ENCODE data around the gene MUSK. TPM values are rescaled to one million over a fixed set of nuclear protein-coding genes. Genes with fewer than 3 reads are reported as not detected.
A peak's percentile ranks its signal among the peaks of the same experiment; 100 is the strongest.

The MUSK gene
- total and polyA plus RNA-seq, 2 experiments from 2014 or later: not detected

DNA sequence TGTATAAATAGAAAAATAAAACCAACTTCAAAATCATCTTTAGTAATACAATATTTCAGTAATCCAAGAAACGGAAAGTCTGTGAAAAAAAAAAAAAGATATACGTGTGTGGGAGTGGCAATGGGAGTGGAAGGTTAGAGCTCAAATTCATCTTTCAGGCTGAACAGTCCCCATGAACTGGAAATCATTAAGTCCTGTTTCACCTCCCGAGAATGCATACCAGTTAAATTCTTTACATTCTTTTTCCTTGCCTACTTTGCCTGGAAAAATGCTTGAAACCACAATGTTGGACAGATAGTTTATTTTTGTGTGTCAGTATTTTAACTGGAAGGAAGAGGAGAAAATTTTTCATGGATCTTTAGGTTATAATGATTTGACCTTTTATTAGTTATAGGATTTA, 166.8 kb downstream of the MUSK start:
- no peak overlapping the region for H3K4me2 ChIP-seq
- DNase-seq (ENCODE audit: low spot score) (peak; percentile 25), ATAC-seq (no peak)
- H3F3A ChIP-seq (replicated peaks; ENCODE audit: low read depth): no peaks in the 10 kb centered on the region
- H3K79me2 ChIP-seq (replicated peaks; ENCODE audit: insufficient read depth): no peaks in the 10 kb centered on the region
- no peak overlapping the region for H3K4me3 Mint-ChIP-seq
- H3K27me3 ChIP-seq (ENCODE audit: insufficient read depth): no peaks in the 10 kb centered on the region
- H3K4me1 ChIP-seq (ENCODE audit: insufficient read depth): peaks cover 7% of the 10 kb centered on the region; the same call in 1 of the 2 replicates
- peaks cover 5% of the 10 kb centered on the region for H3K27me3 Mint-ChIP-seq (ENCODE audit: insufficient read depth, low read depth, poor library complexity)
- peaks cover 5% of the 10 kb centered on the region; the same call in 2 of the 3 replicates for H3K4me1 Mint-ChIP-seq
- H3K27ac Mint-ChIP-seq: peak overlapping the region; percentile 23; the same call in 1 of the 2 replicates
- no peak overlapping the region for H3K4me3 ChIP-seq
- H4K20me1 ChIP-seq (replicated peaks; ENCODE audit: insufficient read depth): no peaks in the 10 kb centered on the region
- H3K9me2 ChIP-seq (ENCODE audit: insufficient read depth): peaks cover 3% of the 10 kb centered on the region
- no peak overlapping the region for H3K27ac ChIP-seq (ENCODE audit: low read depth)
- no peaks in the 10 kb centered on the region for H3K36me3 ChIP-seq (ENCODE audit: insufficient read depth)
- no peak overlapping the region for H2AFZ ChIP-seq
- H3K36me3 Mint-ChIP-seq (ENCODE audit: low read depth): no peaks in the 10 kb centered on the region
- H3K9me3 Mint-ChIP-seq: no peaks in the 10 kb centered on the region
- TF ChIP-seq ZNF114 (CRISPR knock-in tag; IDR thresholded peaks at IDR 0.05): no peak
- no peak for TF ChIP-seq CTCF (conservative IDR thresholded peaks at IDR 0.05; ENCODE audit: low read depth in 2 of 2)
- TF ChIP-seq, protein P1, sequence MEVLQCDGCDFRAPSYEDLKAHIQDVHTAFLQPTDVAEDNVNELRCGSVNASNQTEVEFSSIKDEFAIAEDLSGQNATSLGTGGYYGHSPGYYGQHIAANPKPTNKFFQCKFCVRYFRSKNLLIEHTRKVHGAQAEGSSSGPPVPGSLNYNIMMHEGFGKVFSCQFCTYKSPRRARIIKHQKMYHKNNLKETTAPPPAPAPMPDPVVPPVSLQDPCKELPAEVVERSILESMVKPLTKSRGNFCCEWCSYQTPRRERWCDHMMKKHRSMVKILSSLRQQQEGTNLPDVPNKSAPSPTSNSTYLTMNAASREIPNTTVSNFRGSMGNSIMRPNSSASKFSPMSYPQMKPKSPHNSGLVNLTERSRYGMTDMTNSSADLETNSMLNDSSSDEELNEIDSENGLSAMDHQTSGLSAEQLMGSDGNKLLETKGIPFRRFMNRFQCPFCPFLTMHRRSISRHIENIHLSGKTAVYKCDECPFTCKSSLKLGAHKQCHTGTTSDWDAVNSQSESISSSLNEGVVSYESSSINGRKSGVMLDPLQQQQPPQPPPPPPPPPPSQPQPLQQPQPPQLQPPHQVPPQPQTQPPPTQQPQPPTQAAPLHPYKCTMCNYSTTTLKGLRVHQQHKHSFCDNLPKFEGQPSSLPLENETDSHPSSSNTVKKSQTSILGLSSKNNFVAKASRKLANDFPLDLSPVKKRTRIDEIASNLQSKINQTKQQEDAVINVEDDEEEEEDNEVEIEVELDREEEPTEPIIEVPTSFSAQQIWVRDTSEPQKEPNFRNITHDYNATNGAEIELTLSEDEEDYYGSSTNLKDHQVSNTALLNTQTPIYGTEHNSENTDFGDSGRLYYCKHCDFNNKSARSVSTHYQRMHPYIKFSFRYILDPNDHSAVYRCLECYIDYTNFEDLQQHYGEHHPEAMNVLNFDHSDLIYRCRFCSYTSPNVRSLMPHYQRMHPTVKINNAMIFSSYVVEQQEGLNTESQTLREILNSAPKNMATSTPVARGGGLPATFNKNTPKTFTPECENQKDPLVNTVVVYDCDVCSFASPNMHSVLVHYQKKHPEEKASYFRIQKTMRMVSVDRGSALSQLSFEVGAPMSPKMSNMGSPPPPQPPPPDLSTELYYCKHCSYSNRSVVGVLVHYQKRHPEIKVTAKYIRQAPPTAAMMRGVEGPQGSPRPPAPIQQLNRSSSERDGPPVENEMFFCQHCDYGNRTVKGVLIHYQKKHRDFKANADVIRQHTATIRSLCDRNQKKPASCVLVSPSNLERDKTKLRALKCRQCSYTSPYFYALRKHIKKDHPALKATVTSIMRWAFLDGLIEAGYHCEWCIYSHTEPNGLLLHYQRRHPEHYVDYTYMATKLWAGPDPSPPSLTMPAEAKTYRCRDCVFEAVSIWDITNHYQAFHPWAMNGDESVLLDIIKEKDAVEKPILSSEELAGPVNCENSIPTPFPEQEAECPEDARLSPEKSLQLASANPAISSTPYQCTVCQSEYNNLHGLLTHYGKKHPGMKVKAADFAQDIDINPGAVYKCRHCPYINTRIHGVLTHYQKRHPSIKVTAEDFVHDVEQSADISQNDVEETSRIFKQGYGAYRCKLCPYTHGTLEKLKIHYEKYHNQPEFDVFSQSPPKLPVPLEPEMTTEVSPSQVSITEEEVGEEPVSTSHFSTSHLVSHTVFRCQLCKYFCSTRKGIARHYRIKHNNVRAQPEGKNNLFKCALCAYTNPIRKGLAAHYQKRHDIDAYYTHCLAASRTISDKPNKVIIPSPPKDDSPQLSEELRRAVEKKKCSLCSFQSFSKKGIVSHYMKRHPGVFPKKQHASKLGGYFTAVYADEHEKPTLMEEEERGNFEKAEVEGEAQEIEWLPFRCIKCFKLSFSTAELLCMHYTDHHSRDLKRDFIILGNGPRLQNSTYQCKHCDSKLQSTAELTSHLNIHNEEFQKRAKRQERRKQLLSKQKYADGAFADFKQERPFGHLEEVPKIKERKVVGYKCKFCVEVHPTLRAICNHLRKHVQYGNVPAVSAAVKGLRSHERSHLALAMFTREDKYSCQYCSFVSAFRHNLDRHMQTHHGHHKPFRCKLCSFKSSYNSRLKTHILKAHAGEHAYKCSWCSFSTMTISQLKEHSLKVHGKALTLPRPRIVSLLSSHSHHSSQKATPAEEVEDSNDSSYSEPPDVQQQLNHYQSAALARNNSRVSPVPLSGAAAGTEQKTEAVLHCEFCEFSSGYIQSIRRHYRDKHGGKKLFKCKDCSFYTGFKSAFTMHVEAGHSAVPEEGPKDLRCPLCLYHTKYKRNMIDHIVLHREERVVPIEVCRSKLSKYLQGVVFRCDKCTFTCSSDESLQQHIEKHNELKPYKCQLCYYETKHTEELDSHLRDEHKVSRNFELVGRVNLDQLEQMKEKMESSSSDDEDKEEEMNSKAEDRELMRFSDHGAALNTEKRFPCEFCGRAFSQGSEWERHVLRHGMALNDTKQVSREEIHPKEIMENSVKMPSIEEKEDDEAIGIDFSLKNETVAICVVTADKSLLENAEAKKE (CRISPR knock-in tag; IDR thresholded peaks at IDR 0.05): no peak
- TF ChIP-seq POLR2AphosphoS5 (IDR thresholded peaks at IDR 0.05; ENCODE audit: low read depth): no peak
- TF ChIP-seq, protein P2, sequence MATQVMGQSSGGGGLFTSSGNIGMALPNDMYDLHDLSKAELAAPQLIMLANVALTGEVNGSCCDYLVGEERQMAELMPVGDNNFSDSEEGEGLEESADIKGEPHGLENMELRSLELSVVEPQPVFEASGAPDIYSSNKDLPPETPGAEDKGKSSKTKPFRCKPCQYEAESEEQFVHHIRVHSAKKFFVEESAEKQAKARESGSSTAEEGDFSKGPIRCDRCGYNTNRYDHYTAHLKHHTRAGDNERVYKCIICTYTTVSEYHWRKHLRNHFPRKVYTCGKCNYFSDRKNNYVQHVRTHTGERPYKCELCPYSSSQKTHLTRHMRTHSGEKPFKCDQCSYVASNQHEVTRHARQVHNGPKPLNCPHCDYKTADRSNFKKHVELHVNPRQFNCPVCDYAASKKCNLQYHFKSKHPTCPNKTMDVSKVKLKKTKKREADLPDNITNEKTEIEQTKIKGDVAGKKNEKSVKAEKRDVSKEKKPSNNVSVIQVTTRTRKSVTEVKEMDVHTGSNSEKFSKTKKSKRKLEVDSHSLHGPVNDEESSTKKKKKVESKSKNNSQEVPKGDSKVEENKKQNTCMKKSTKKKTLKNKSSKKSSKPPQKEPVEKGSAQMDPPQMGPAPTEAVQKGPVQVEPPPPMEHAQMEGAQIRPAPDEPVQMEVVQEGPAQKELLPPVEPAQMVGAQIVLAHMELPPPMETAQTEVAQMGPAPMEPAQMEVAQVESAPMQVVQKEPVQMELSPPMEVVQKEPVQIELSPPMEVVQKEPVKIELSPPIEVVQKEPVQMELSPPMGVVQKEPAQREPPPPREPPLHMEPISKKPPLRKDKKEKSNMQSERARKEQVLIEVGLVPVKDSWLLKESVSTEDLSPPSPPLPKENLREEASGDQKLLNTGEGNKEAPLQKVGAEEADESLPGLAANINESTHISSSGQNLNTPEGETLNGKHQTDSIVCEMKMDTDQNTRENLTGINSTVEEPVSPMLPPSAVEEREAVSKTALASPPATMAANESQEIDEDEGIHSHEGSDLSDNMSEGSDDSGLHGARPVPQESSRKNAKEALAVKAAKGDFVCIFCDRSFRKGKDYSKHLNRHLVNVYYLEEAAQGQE (IDR thresholded peaks at IDR 0.05; ENCODE audit: unreplicated experiment): no peak
- no peak for TF ChIP-seq ETS1 (IDR thresholded peaks at IDR 0.05)
- no peak for TF ChIP-seq CREB1 (CRISPR knock-in tag; IDR thresholded peaks at IDR 0.05; ENCODE audit: low read depth)
- TF ChIP-seq NANOG (IDR thresholded peaks at IDR 0.05; ENCODE audit: borderline replicate concordance): no peak
- no peak for TF ChIP-seq EZH2phosphoT487 (IDR thresholded peaks at IDR 0.05; ENCODE audit: unreplicated experiment)
- no peak for TF ChIP-seq ZNF331 (CRISPR knock-in tag; IDR thresholded peaks at IDR 0.05; ENCODE audit: low read depth)

Data from GM23338 (cell line).